ENCODE data around the gene AGXT2.

- TF ChIP-seq CTCF (IDR thresholded peaks at IDR 0.05; ENCODE audit: low read depth, low read length, missing input control) (no peak), FOXA1 (IDR thresholded peaks at IDR 0.05) (no peak), ATF3 (IDR thresholded peaks at IDR 0.05) (no peak), RAD21 (IDR thresholded peaks at IDR 0.05) (no peak), TAF1 (conservative IDR thresholded peaks at IDR 0.05) (no peak), SP1 (IDR thresholded peaks at IDR 0.05) (no peak), YY1 (IDR thresholded peaks at IDR 0.05) (no peak), EGR1 (IDR thresholded peaks at IDR 0.05; ENCODE audit: low read depth in 2 of 2) (no peak)
Observed at GRCh38 chr5:35096216-35096615, 48.5 kb upstream of the AGXT2 start.
